ENCODE measurements around the gene AP4S1.

GRCh38 chr14:30980980-30981379, 44.5 kb upstream of the AP4S1 start:
- TF ChIP-seq SUZ12 (IDR thresholded peaks at IDR 0.05; ENCODE audit: extremely low read depth, insufficient read depth, insufficient read length) (no peak), ZNF274 (IDR thresholded peaks at IDR 0.05; ENCODE audit: low read depth, low read length) (no peak), YY1 (IDR thresholded peaks at IDR 0.05; ENCODE audit: insufficient read depth, insufficient read length) (no peak)

All from NT2/D1 (cell line).